Lung (tissue), 12 donors: ENCODE measurements around the gene PEX11B. TPM values are rescaled to one million over a fixed set of nuclear protein-coding genes. Genes with fewer than 3 reads are reported as not detected.

Experiments used
- ATAC-seq: fragments of 200-7000 bp; cut with Tn5 transposase; one replicate; pipeline ENCODE4 v1.9.1; 2020; ENCODE audit warnings: moderate number of reproducible peaks; ENCODE audit not compliant: insufficient read depth, low FRiP score
- DNase-seq, 3 donors: peaks; one replicate each; pipeline ENCODE4 v3.0.0-alpha.2; 2013 to 2017
- H3K27ac ChIP-seq, 2 donors: one replicate each; pipeline ENCODE4 v1.5.1; 2013; ENCODE audit warnings: mild to moderate bottlenecking in 2 of 2, moderate library complexity in 2 of 2, control low read depth in 1 of 2, inconsistent platforms in 1 of 2, low read depth in 1 of 2, low read length in 1 of 2
- H3K27me3 ChIP-seq, 3 donors: one replicate each; pipeline ENCODE4 v1.5.1; 2013; ENCODE audit warnings: low read length in 2 of 3; ENCODE audit not compliant: control insufficient read depth in 3 of 3, insufficient read depth in 3 of 3
- H3K36me3 ChIP-seq, 4 donors: one replicate each; pipeline ENCODE4 v1.5.1; 2013; ENCODE audit warnings: low read length in 4 of 4, mild to moderate bottlenecking in 1 of 4, moderate library complexity in 1 of 4; ENCODE audit not compliant: control insufficient read depth in 4 of 4, insufficient read depth in 4 of 4
- H3K4me1 ChIP-seq, 5 donors: one replicate each; pipeline ENCODE4 v1.5.1; 2013; ENCODE audit warnings: low read length in 5 of 5, mild to moderate bottlenecking in 2 of 5, moderate library complexity in 1 of 5; ENCODE audit not compliant: control insufficient read depth in 5 of 5, insufficient read depth in 5 of 5
- H3K4me3 ChIP-seq: one replicate; pipeline ENCODE4 v1.5.1; 2013; ENCODE audit warnings: mild to moderate bottlenecking, control low read depth, moderate library complexity
- H3K9ac ChIP-seq, 2 donors: one replicate each; pipeline ENCODE4 v1.5.1; 2013; ENCODE audit warnings: low read length in 2 of 2, control low read depth in 1 of 2; ENCODE audit not compliant: insufficient read depth in 1 of 2
- H3K9me3 ChIP-seq, 4 donors: one replicate each; pipeline ENCODE4 v1.5.1; 2013; ENCODE audit warnings: low read length in 3 of 4, mild to moderate bottlenecking in 1 of 4, moderate library complexity in 1 of 4; ENCODE audit not compliant: control insufficient read depth in 4 of 4, insufficient read depth in 3 of 4
- CTCF ChIP-seq: IDR thresholded peaks from 2 replicates; pipeline ENCODE4 v1.5.1; 2012; ENCODE audit warnings: mild to moderate bottlenecking; ENCODE audit errors: control extremely low read depth, extremely low read depth
- WGBS, 2 donors: extraction: QIAGEN DNeasy Blood & Tissue Kit; methylation state at CpG; one replicate each; pipeline ENCODE4 v1.1.7; 2013; 5-methylcytosine and 5-hydroxymethylcytosine counted together
- polyA plus RNA-seq, 2 donors: library from polyadenylated mRNA; stranded (reverse); fragments of 200-250 nt; gene quantifications; one replicate each; pipeline ENCODE4 v1.2.1, GENCODE V29; 2013
- total RNA-seq, 2 donors: library from RNA; depleted of rRNA in 1 of 2; stranded (reverse); fragments of >200 nt in 1 of 2; gene quantifications; one replicate each; pipeline ENCODE4 v1.2.1, GENCODE V29; 2014 to 2021
- donor health status: control.
- donor health status: control.
- donor health status: Bipolar disorder and iron deficiency.
- donor health status: healthy.
- donor health status: DM: yes; HTN: yes; CAD: no.

Gene PEX11B
- total and polyA plus RNA-seq, 4 donors, result 24.6 to 29.6 (median 26.8) TPM

GRCh38 chr1:145927916-145928643, 9.6 kb upstream of the PEX11B start:
- peaks cover 4 to 10% (median 7%) of the 10 kb centered on the region in 5 donors for H3K4me1 ChIP-seq
- no peaks in the 10 kb centered on the region for H3K9me3 ChIP-seq
- H3K4me3 ChIP-seq, result peak overlapping the region; percentile 50
- H3K27me3 ChIP-seq, result no peaks in the 10 kb centered on the region
- ATAC-seq (no peak), DNase-seq (peak in 1 of 3 donors; percentile 17)
- peaks cover 0 to 10% (median 4%) of the 10 kb centered on the region in 4 donors for H3K36me3 ChIP-seq
- H3K27ac ChIP-seq, result peak overlapping the region; percentile 90 to 96
- H3K9ac ChIP-seq, result peak overlapping the region; percentile 87 to 96
- WGBS, 2 donors, result 64 to 69% methylated on average over 20 of the region's 20 CpGs
- no peak for TF ChIP-seq CTCF

- 0% methylated on average over 41 of the region's 41 CpGs for WGBS, 2 donors
- H3K27ac ChIP-seq, result peak within 1 kb of the TSS; percentile 93 to 97
- no peaks in the 10 kb centered on the region for H3K9me3 ChIP-seq
- peak; percentile 19 for TF ChIP-seq CTCF
- peak; percentile 98 to 100 (median 99) for DNase-seq
- ATAC-seq, result peak; percentile 100
- H3K36me3 ChIP-seq, result peaks cover 0 to 10% (median 4%) of the 10 kb centered on the region in 4 donors
- H3K4me3 ChIP-seq, result peak within 1 kb of the TSS; percentile 79
- peaks cover 4 to 10% (median 7%) of the 10 kb centered on the region in 5 donors for H3K4me1 ChIP-seq
- peak within 1 kb of the TSS; percentile 87 to 96 for H3K9ac ChIP-seq
- no peaks in the 10 kb centered on the region for H3K27me3 ChIP-seq
Measured at GRCh38 chr1:145927063-145927886, 8.8 kb upstream of the PEX11B start, which contains the start of gene RBM8A. RBM8A (minus strand) TSS chr1:145927484; CDS start chr1:145927426, 58 bp downstream.

- Histone ChIP-seq H3K4me1 (peaks cover 4 to 10% (median 7%) of the 10 kb centered on the region in 5 donors), H3K27me3 (no peaks in the 10 kb centered on the region), H3K27ac (peak overlapping the region; percentile 93 to 97), H3K4me3 (peak overlapping the region; percentile 79), H3K9me3 (no peaks in the 10 kb centered on the region), H3K9ac (peak overlapping the region; percentile 87 to 92), H3K36me3 (peaks cover 0 to 10% (median 4%) of the 10 kb centered on the region in 4 donors)
- no peak for DNase-seq
- ATAC-seq, result no peak
- WGBS, 2 donors, result 5 to 11% methylated on average over 19 of the region's 19 CpGs
- no peak for TF ChIP-seq CTCF
Measured at GRCh38 chr1:145926686-145927062, 8.2 kb upstream of the PEX11B start.
